WTC11 (cell line): Measurements from ENCODE around the gene IL1R1. TPM values are rescaled to one million over a fixed set of nuclear protein-coding genes. Genes with fewer than 3 reads are reported as not detected.
A peak's percentile ranks its signal among the peaks of the same experiment; 100 is the strongest.

Experiments used
- ATAC-seq: fragments of 200-7000 bp; cut with Tn5 transposase; 2 replicates; pipeline ENCODE4 v1.10.0; 2021; ENCODE audit warnings: mild to moderate bottlenecking, moderate library complexity
- CTCF ChIA-PET: fragments of 300-600 bp; sonication (Branson Sonifier 250); formaldehyde crosslinking; loops from one replicate; lab custom pipeline; 2021; ENCODE audit warnings: antibody characterized with exemption; lab: Charles Lee
- POLR2A ChIA-PET: fragments of 350-600 bp; sonication (Branson Sonifier 250); formaldehyde crosslinking; loops from one replicate; lab custom pipeline; 2021; ENCODE audit warnings: antibody characterized with exemption; lab: Charles Lee
- DNase-seq: peaks from one replicate; pipeline ENCODE4 v3.0.0; 2021; ENCODE audit warnings: low spot score
- H3K27ac Mint-ChIP-seq: 2 replicates; pipeline ENCODE4 v1.8.0; 2021; ENCODE audit warnings: mixed read lengths
- H3K27me3 Mint-ChIP-seq: 2 replicates; pipeline ENCODE4 v1.8.0; 2021; ENCODE audit warnings: low read depth, mild to moderate bottlenecking, moderate library complexity, mixed read lengths
- H3K36me3 Mint-ChIP-seq: 2 replicates; pipeline ENCODE4 v1.8.0; 2021; ENCODE audit warnings: mixed read lengths
- H3K4me1 Mint-ChIP-seq: 2 replicates; pipeline ENCODE4 v1.8.0; 2022; ENCODE audit warnings: mixed read lengths
- H3K4me3 Mint-ChIP-seq: 2 replicates; pipeline ENCODE4 v1.8.0; 2021; ENCODE audit warnings: mild to moderate bottlenecking, moderate library complexity, mixed read lengths
- H3K9me3 Mint-ChIP-seq: 2 replicates; pipeline ENCODE4 v1.8.0; 2021; ENCODE audit warnings: mixed read lengths
- ATF2 ChIP-seq: sonication (generic); formaldehyde crosslinking; IDR thresholded peaks from 2 replicates; pipeline ENCODE4 v1.8.1; 2022; ENCODE audit warnings: low read depth, missing genetic modification reagents, borderline replicate concordance
- CBFB ChIP-seq: sonication (generic); formaldehyde crosslinking; IDR thresholded peaks from 2 replicates; pipeline ENCODE4 v1.8.1; 2022; ENCODE audit warnings: mild to moderate bottlenecking, low read depth, missing genetic modification reagents
- CDX4 ChIP-seq: fragments of 250-450 bp; sonication (Bioruptor Pico); IDR thresholded peaks from 2 replicates; pipeline ENCODE4 v1.9.0; 2021; ENCODE audit warnings: moderate library complexity, mild to moderate bottlenecking, inconsistent platforms, borderline replicate concordance
- CREM ChIP-seq: sonication (generic); formaldehyde crosslinking; IDR thresholded peaks from 2 replicates; pipeline ENCODE4 v1.8.1; 2022; ENCODE audit warnings: mild to moderate bottlenecking, missing genetic modification reagents, moderate library complexity
- E2F5 ChIP-seq: sonication (generic); formaldehyde crosslinking; IDR thresholded peaks from 2 replicates; pipeline ENCODE4 v1.8.1; 2022; ENCODE audit warnings: mild to moderate bottlenecking, moderate library complexity, missing genetic modification reagents
- EMX1 ChIP-seq: fragments of 250-450 bp; sonication (Bioruptor Pico); IDR thresholded peaks from 2 replicates; pipeline ENCODE4 v1.8.0; 2021; ENCODE audit warnings: mild to moderate bottlenecking
- GTF2I ChIP-seq: fragments of 250-450 bp; sonication (Bioruptor Pico); conservative IDR thresholded peaks from 2 replicates; pipeline ENCODE4 v1.4.0; 2021; ENCODE audit warnings: mild to moderate bottlenecking
- HMGA2 ChIP-seq: fragments of 250-450 bp; sonication (Bioruptor Pico); IDR thresholded peaks from 2 replicates; pipeline ENCODE4 v1.4.0; 2021; ENCODE audit warnings: mild to moderate bottlenecking, moderate library complexity
- NFE2L1 ChIP-seq: sonication (generic); formaldehyde crosslinking; IDR thresholded peaks from 2 replicates; pipeline ENCODE4 v1.8.1; 2023; ENCODE audit warnings: missing genetic modification reagents
- NR3C1 ChIP-seq: sonication (generic); formaldehyde crosslinking; conservative IDR thresholded peaks from 2 replicates; pipeline ENCODE4 v1.8.1; 2023; ENCODE audit warnings: low read depth, mild to moderate bottlenecking, missing genetic modification reagents
- RORB ChIP-seq: fragments of 250-450 bp; sonication (Bioruptor Pico); IDR thresholded peaks from 2 replicates; pipeline ENCODE4 v1.9.0; 2021; ENCODE audit warnings: mild to moderate bottlenecking
- TEAD1 ChIP-seq: sonication (generic); formaldehyde crosslinking; IDR thresholded peaks from 2 replicates; pipeline ENCODE4 v1.8.0; 2022; ENCODE audit warnings: mild to moderate bottlenecking, missing genetic modification reagents
- ZBTB21 ChIP-seq: sonication (generic); formaldehyde crosslinking; IDR thresholded peaks from 2 replicates; pipeline ENCODE4 v1.8.1; 2023; ENCODE audit warnings: mild to moderate bottlenecking, missing genetic modification reagents, borderline replicate concordance
- ZNF219 ChIP-seq: sonication (generic); formaldehyde crosslinking; IDR thresholded peaks from 2 replicates; pipeline ENCODE4 v1.8.0; 2023; ENCODE audit warnings: missing genetic modification reagents, mild to moderate bottlenecking, borderline replicate concordance
- ZNF416 ChIP-seq: fragments of 250-450 bp; sonication (Bioruptor Pico); IDR thresholded peaks from 2 replicates; pipeline ENCODE4 v1.9.0; 2021; ENCODE audit warnings: mild to moderate bottlenecking, inconsistent platforms
- ZNF671 ChIP-seq: fragments of 250-450 bp; sonication (Bioruptor Pico); IDR thresholded peaks from 2 replicates; pipeline ENCODE4 v1.8.0; 2021; ENCODE audit warnings: mild to moderate bottlenecking
- total RNA-seq: library from RNA; stranded (reverse); gene quantifications from 3 replicates; pipeline ENCODE4 v1.2.3, GENCODE V29; 2021
- TF ChIP-seq, protein P1 (sequence below): sonication (generic); formaldehyde crosslinking; IDR thresholded peaks from 2 replicates; pipeline ENCODE4 v1.8.1; 2023; ENCODE audit warnings: mild to moderate bottlenecking, missing genetic modification reagents
- TF ChIP-seq, protein P2 (sequence below): sonication (generic); formaldehyde crosslinking; IDR thresholded peaks from 2 replicates; pipeline ENCODE4 v1.8.0; 2022; ENCODE audit warnings: missing genetic modification reagents
- TF ChIP-seq, protein P3 (sequence below): fragments of 250-450 bp; sonication (Bioruptor Pico); IDR thresholded peaks from 2 replicates; pipeline ENCODE4 v2.1.2; 2022; ENCODE audit warnings: mild to moderate bottlenecking, moderate library complexity

IL1R1 gene
- total RNA-seq, 1 experiment from 2014 or later: 0.37 TPM

GRCh38 chr2:102119255-102119654 is 23.3 kb upstream of the IL1R1 start (continued):
- no peak for TF ChIP-seq NR3C1 (CRISPR knock-in tag)
- TF ChIP-seq ZNF219: no peak
- TF ChIP-seq ZBTB21 (CRISPR knock-in tag): no peak
- no peak for TF ChIP-seq ZNF671
- no peak for TF ChIP-seq RORB (CRISPR knock-in tag)
- no peak for TF ChIP-seq EMX1 (CRISPR knock-in tag)
- TF ChIP-seq, protein P1, sequence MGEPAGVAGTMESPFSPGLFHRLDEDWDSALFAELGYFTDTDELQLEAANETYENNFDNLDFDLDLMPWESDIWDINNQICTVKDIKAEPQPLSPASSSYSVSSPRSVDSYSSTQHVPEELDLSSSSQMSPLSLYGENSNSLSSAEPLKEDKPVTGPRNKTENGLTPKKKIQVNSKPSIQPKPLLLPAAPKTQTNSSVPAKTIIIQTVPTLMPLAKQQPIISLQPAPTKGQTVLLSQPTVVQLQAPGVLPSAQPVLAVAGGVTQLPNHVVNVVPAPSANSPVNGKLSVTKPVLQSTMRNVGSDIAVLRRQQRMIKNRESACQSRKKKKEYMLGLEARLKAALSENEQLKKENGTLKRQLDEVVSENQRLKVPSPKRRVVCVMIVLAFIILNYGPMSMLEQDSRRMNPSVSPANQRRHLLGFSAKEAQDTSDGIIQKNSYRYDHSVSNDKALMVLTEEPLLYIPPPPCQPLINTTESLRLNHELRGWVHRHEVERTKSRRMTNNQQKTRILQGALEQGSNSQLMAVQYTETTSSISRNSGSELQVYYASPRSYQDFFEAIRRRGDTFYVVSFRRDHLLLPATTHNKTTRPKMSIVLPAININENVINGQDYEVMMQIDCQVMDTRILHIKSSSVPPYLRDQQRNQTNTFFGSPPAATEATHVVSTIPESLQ (CRISPR knock-in tag): no peak
- no peak for TF ChIP-seq GTF2I (CRISPR knock-in tag)
- no peak for TF ChIP-seq CBFB (CRISPR knock-in tag)
- no peak for TF ChIP-seq ATF2

DNA sequence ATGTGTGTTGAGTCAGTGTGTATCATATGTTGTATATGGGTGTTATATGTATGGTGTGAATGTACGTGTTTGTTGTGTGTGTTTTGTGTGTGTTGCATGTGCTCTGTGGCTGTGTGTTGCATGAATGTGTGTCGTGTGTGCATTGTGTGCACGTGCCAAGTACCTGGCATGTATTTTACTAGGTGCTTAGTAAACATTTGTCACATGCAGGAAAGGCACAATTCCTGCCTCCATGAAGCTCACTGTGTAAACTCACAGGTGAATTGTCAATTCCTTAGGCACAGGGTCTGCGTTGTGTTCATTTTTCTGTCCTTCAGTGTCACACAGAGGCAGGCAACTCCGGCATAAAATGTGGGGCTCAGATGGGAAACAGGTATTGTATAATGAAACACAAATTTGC is 22.3 kb upstream of the IL1R1 start:
- ChIA-PET CTCF (no interaction called here), POLR2A (no interaction called here)
- Mint-ChIP-seq H3K4me3 (no peak overlapping the region), H3K27me3 (no peaks in the 10 kb centered on the region), H3K36me3 (no peaks in the 10 kb centered on the region), H3K27ac (no peak overlapping the region), H3K9me3 (no peaks in the 10 kb centered on the region; the same call in 1 of the 2 replicates), H3K4me1 (0 out of 2 replicates have a peak, but pooled peaks cover 2% of the 10 kb centered on the region)
- no peak for TF ChIP-seq ZNF671
- TF ChIP-seq EMX1 (CRISPR knock-in tag): no peak
- TF ChIP-seq E2F5 (CRISPR knock-in tag): no peak
- no peak for TF ChIP-seq CREM (CRISPR knock-in tag)
- TF ChIP-seq TEAD1: no peak
- no peak for TF ChIP-seq HMGA2
- no peak for TF ChIP-seq NFE2L1 (CRISPR knock-in tag)
- TF ChIP-seq ZNF416 (CRISPR knock-in tag): no peak
- DNase-seq (no peak), ATAC-seq (no peak)

DNA sequence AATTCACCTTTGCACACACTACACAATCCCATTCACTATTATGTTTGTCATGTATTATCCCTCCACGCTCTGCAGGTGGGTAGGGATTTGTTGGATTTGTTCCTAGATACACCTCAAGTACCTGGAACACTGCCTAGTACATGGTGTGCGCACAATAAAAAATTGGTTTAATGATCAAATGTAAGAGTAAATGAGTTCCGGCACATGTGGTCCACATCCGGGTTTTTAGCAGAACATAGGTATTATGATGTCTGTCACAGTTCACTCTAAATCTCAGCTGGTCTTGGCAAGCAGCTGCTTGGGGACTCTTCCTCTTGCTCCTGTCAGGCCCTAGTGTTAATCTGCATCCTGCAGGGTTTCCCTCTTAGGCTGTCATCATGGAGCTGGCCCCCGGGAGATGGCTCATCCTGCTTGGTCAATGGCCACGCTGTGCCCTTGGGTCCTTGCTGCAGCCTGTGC is 21.8 kb upstream of the IL1R1 start:
- Mint-ChIP-seq H3K9me3 (no peaks in the 10 kb centered on the region; the same call in 1 of the 2 replicates), H3K36me3 (no peaks in the 10 kb centered on the region), H3K4me3 (no peak overlapping the region), H3K27me3 (no peaks in the 10 kb centered on the region), H3K4me1 (no peaks in the 10 kb centered on the region), H3K27ac (no peak overlapping the region)
- no peak for ATAC-seq
- POLR2A ChIA-PET: no interaction called here
- TF ChIP-seq, protein P2, sequence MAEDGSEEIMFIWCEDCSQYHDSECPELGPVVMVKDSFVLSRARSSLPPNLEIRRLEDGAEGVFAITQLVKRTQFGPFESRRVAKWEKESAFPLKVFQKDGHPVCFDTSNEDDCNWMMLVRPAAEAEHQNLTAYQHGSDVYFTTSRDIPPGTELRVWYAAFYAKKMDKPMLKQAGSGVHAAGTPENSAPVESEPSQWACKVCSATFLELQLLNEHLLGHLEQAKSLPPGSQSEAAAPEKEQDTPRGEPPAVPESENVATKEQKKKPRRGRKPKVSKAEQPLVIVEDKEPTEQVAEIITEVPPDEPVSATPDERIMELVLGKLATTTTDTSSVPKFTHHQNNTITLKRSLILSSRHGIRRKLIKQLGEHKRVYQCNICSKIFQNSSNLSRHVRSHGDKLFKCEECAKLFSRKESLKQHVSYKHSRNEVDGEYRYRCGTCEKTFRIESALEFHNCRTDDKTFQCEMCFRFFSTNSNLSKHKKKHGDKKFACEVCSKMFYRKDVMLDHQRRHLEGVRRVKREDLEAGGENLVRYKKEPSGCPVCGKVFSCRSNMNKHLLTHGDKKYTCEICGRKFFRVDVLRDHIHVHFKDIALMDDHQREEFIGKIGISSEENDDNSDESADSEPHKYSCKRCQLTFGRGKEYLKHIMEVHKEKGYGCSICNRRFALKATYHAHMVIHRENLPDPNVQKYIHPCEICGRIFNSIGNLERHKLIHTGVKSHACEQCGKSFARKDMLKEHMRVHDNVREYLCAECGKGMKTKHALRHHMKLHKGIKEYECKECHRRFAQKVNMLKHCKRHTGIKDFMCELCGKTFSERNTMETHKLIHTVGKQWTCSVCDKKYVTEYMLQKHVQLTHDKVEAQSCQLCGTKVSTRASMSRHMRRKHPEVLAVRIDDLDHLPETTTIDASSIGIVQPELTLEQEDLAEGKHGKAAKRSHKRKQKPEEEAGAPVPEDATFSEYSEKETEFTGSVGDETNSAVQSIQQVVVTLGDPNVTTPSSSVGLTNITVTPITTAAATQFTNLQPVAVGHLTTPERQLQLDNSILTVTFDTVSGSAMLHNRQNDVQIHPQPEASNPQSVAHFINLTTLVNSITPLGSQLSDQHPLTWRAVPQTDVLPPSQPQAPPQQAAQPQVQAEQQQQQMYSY (CRISPR knock-in tag): 0 out of 2 replicates have a peak, but pooled peaks have one; percentile 17
- no peak for TF ChIP-seq CDX4 (CRISPR knock-in tag)
- TF ChIP-seq, protein P3, sequence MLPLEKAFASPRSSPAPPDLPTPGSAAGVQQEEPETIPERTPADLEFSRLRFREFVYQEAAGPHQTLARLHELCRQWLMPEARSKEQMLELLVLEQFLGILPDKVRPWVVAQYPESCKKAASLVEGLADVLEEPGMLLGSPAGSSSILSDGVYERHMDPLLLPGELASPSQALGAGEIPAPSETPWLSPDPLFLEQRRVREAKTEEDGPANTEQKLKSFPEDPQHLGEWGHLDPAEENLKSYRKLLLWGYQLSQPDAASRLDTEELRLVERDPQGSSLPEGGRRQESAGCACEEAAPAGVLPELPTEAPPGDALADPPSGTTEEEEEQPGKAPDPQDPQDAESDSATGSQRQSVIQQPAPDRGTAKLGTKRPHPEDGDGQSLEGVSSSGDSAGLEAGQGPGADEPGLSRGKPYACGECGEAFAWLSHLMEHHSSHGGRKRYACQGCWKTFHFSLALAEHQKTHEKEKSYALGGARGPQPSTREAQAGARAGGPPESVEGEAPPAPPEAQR (CRISPR knock-in tag): no peak
- TF ChIP-seq CBFB (CRISPR knock-in tag): no peak
- TF ChIP-seq, all 79 proteins: peak for 1
- DNase-seq: no peak
- CTCF ChIA-PET: interaction anchor here (1.1 kb wide), 1 partner anchor 9 kb away, joined by 3 read pairs; no protein-coding TSS in a partner anchor
